Measurements from ENCODE around the gene KPNA2.
"Not testable (repeated sequence)": the region's sequence is repeated elsewhere in the genome, so short reads cannot be mapped to it uniquely, and the experiment has no call there.

KPNA2 gene

GRCh38 chr17:68035523-68036303 lies at the start of gene KPNA2:
TSS of gene KPNA2 (plus strand) at chr17:68035735. CDS start at chr17:68037133, 1,398 bp downstream.
- DNase-seq: peak; percentile 88 to 93

GRCh38 chr17:67990909-67991308 lies 44.6 kb upstream of the KPNA2 start:
- no peak for DNase-seq

- DNase-seq: peak; percentile 11 to 21
These were observed 42.9 kb upstream of the KPNA2 start for GRCh38 chr17:67992548-67993152.

GRCh38 chr17:67993153-67993997 lies 42.2 kb upstream of the KPNA2 start:
- DNase-seq: peak; percentile 71 to 81

GRCh38 chr17:67993998-67994361 lies 41.6 kb upstream of the KPNA2 start:
- no peak for DNase-seq

- DNase-seq: no peak
These were observed 40.5 kb upstream of the KPNA2 start for GRCh38 chr17:67994817-67995569.

- peak; percentile 26 to 28 for DNase-seq
These were observed 39.8 kb upstream of the KPNA2 start for GRCh38 chr17:67995570-67996263.

- peak; percentile 42 to 53 for DNase-seq
These were observed 39.0 kb upstream of the KPNA2 start, which contains the start of gene C17orf58 for GRCh38 chr17:67996301-67997171. TSS of gene C17orf58 (minus strand) at chr17:67996469. CDS start at chr17:67996198, 271 bp downstream.

GRCh38 chr17:67998466-67998865 lies 37.1 kb upstream of the KPNA2 start:
- DNase-seq: no peak

- DNase-seq: no peak
These were observed 36.1 kb upstream of the KPNA2 start for GRCh38 chr17:67999291-67999911.

- DNase-seq: no peak
These were observed 31.3 kb upstream of the KPNA2 start for GRCh38 chr17:68004201-68004600.

- DNase-seq: no peak
These were observed 28.7 kb upstream of the KPNA2 start for GRCh38 chr17:68006797-68007196.

GRCh38 chr17:68011199-68011665 lies 24.3 kb upstream of the KPNA2 start:
- peak; percentile 74 to 78 for DNase-seq

GRCh38 chr17:68013385-68013784 lies 22.1 kb upstream of the KPNA2 start:
- DNase-seq: no peak

GRCh38 chr17:68015081-68015723 lies 20.3 kb upstream of the KPNA2 start:
- no peak for DNase-seq

- DNase-seq: no peak
These were observed 18.7 kb upstream of the KPNA2 start for GRCh38 chr17:68016838-68017237.

GRCh38 chr17:68018493-68018892 lies 17.0 kb upstream of the KPNA2 start:
- DNase-seq: not testable (repeated sequence)

GRCh38 chr17:68019336-68019674 lies 16.2 kb upstream of the KPNA2 start:
- DNase-seq: no peak

- peak; percentile 99 for DNase-seq
These were observed 15.7 kb upstream of the KPNA2 start for GRCh38 chr17:68019675-68020408.

Data from stimulated activated CD4-positive, alpha-beta T cell treated with anti-CD3 and anti-CD28 coated beads, Interleukin-2, amount 100 ng/mL, for 24 hours (primary cell).